ENCODE results near the gene KCNMA1. TPM values are rescaled to one million over a fixed set of nuclear protein-coding genes. Genes with fewer than 3 reads are reported as not detected.

Gene KCNMA1
- total and polyA plus RNA-seq, 5 experiments from 2014 or later, result not detected

DNA sequence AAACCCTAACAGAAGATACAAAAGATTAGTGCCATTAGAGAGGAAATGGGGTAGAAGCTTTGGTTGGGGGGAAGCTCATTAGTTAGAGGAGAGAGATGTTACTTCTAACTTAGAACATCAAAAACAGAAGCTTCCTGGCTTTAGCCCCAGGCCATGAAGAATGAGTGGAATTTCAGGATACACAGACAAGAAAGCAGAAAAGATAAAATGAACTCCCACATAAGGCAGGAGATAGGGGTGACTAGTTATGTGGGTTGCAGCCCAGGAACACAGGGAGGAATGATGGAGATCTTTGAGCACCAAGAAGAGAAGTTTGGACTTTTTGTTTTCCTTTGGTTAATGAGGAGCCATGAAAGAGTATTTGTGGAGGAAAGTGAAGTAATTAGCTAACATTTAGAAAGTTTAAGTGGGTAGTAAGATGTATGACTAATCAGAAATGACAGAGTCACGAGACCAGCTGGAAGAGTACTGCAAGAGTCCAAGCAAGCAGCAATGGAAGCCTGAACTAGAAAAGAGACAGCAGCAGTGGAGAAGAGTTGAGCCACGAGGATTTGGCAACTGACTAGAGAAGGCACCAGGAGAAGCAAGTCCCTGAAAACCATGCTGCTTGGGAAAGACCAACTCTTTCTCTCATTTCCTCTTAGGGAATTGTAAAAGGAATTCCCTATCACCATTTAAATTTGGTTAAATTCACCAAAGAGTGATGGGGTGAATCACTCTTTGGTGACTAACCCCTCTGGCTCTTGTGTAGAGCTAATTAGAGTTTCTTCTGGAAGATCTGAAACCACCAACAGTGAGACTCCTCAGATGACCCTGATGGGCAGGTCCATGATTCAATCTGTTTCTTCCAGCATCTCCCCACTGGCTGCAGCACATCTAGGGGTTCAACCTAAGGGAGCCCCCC is 131.9 kb downstream of the KCNMA1 start:
- DNase-seq (no peak), ATAC-seq (no peak)
- H3K36me3 Mint-ChIP-seq, result no peaks in the 10 kb centered on the region
- peak overlapping the region in 1 of 10 donors; percentile 35 for H3K27ac Mint-ChIP-seq
- POLR2A ChIA-PET, result no interaction called here
- peaks cover 0 to 3% (median 0%) of the 10 kb centered on the region in 4 donors for H3K4me1 Mint-ChIP-seq
- peaks cover 8 to 19% (median 13%) of the 10 kb centered on the region in 5 donors for H3K27me3 Mint-ChIP-seq
- no peak overlapping the region for H3K4me3 Mint-ChIP-seq
- H3K9me3 Mint-ChIP-seq, result no peaks in the 10 kb centered on the region

- POLR2A ChIA-PET, result no interaction called here
- no peak for DNase-seq
- ATAC-seq, result no peak
- Mint-ChIP-seq H3K4me3 (no peak overlapping the region), H3K36me3 (no peaks in the 10 kb centered on the region), H3K27ac (no peak overlapping the region), H3K9me3 (no peaks in the 10 kb centered on the region), H3K4me1 (peaks cover 0 to 3% (median 0%) of the 10 kb centered on the region in 4 donors), H3K27me3 (peaks cover 8 to 17% (median 13%) of the 10 kb centered on the region in 5 donors)
Measured at GRCh38 chr10:77504873-77505257, 132.7 kb downstream of the KCNMA1 start.

DNA sequence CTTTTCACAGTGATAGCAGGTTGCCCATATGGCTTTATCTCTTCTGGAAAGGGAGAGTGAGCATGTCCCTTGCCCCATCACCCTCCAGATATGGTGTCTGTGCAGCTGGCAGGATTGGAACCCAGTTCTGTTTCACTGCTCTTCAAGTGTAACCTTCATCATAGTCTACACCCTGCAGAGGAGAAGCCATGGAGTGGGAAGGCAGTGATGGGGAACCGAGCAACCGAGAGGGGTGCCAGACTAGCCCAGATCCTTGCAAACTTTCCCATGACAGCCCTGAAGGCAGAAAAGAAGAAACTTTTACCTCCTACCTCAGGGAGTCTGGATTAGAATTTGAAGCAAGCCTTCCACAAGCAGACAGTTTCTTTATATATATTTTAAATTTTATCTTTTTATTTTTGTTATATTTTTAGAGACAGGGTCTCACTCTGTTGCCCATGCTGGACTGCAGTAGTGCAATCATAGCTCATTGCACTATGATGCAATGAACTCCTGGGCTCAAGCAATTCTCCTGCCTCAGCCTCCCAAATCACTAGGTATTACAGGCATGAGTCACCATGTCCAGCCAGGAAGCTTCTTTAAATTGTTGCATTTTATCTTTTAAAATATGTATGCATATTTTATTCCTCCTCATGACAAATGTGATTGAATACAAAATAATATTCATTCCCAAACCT is 133.3 kb downstream of the KCNMA1 start:
- Mint-ChIP-seq H3K4me1 (peaks cover 0 to 3% (median 0%) of the 10 kb centered on the region in 4 donors), H3K36me3 (no peaks in the 10 kb centered on the region), H3K9me3 (no peaks in the 10 kb centered on the region), H3K27ac (no peak overlapping the region), H3K27me3 (peaks cover 8 to 17% (median 13%) of the 10 kb centered on the region in 5 donors), H3K4me3 (no peak overlapping the region)
- POLR2A ChIA-PET, result no interaction called here
- no peak for ATAC-seq
- no peak for DNase-seq

DNA sequence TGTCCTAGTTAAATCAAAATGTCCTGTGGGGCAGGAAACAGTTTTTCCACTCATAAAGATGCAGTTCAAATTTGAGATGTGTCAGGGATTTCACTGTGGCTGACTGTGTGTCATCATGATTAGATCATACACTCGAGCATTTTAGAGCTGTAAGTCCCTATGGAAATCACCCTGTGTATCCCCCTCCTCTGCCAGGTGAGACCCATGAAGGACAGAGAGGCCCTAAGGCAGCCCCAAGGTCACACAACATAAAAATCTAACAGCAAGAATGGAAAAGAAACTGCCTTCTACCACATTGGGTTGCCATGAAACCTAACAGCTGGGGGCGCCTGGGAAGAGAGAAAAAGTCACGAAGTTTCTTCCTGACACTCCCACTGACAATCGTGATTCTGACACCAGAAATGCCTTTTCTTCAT is 135.8 kb downstream of the KCNMA1 start:
- H3K4me3 Mint-ChIP-seq, result no peak overlapping the region
- POLR2A ChIA-PET, result no interaction called here
- H3K4me1 Mint-ChIP-seq, result peaks cover 0 to 3% (median 0%) of the 10 kb centered on the region in 4 donors
- no peaks in the 10 kb centered on the region for H3K36me3 Mint-ChIP-seq
- H3K27ac Mint-ChIP-seq, result no peak overlapping the region
- no peak for DNase-seq
- no peaks in the 10 kb centered on the region for H3K9me3 Mint-ChIP-seq
- no peak for ATAC-seq
- H3K27me3 Mint-ChIP-seq, result peaks cover 0 to 17% (median 7%) of the 10 kb centered on the region in 5 donors

DNA sequence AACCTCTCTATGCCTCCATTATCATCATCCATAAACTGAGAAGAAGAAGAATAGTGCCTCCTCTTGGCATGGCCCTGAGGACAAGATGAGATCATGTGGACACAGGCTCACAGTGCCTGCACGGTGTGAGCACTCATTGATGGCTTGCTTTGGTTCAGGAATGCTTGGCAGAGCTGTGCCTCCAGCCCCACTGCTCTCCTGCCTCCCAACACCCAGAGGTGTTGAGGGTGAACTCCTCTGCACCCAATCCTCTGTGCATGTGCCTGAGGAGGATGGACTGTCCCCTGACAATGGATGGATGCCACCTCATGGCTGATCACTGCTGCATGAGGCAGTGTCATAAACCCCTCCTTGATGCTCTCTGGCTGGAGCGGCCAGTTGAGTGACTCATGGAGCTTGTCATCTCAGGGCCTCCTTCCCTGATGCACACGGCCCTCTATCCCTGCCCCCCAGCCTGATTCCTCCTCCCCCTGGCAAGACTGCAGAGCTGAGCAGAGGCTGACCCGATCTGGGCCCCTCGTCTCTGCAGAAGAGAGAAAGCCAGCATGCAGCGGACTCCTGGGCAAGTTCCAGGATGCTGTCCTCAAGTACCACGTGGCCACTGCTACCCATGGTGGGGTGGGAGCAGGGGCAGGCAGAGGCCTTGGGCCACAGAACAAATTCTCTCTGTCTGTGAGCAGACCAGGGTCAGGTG is 136.3 kb downstream of the KCNMA1 start:
- ATAC-seq, result no peak
- DNase-seq, result no peak
- Mint-ChIP-seq H3K4me3 (peak overlapping the region in 1 of 10 donors; percentile 26), H3K9me3 (no peaks in the 10 kb centered on the region), H3K27ac (no peak overlapping the region), H3K36me3 (no peaks in the 10 kb centered on the region), H3K4me1 (peaks cover 0 to 2% (median 0%) of the 10 kb centered on the region in 4 donors), H3K27me3 (peaks cover 0 to 12% (median 6%) of the 10 kb centered on the region in 5 donors)
- POLR2A ChIA-PET, result no interaction called here

- ATAC-seq (no peak), DNase-seq (no peak)
- Mint-ChIP-seq H3K27me3 (peaks cover 0 to 10% (median 6%) of the 10 kb centered on the region in 5 donors), H3K36me3 (no peaks in the 10 kb centered on the region), H3K4me3 (no peak overlapping the region), H3K27ac (no peak overlapping the region), H3K9me3 (no peaks in the 10 kb centered on the region), H3K4me1 (no peaks in the 10 kb centered on the region)
- POLR2A ChIA-PET, result no interaction called here
Measured at GRCh38 chr10:77500754-77501151, 136.9 kb downstream of the KCNMA1 start.

DNA sequence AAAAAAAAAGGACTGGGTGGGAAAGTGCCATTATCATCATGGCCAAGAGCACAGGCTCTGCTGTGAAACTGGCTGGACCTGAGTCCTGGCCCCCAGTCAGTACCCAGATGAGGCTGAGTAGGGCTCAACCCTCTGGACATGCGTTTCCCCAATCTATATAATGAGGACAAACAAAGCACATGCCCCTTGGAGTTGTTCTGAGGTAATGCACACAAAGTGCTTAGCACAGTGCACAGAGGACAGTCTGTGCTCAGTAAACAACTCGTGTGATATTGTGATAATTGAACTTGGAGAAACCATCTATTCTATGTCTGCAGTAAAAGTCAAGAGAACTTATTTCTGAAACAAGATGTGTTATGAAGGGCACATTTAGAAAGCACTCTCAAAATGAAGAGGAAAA is 138.8 kb downstream of the KCNMA1 start:
- Mint-ChIP-seq H3K27ac (no peak overlapping the region), H3K9me3 (no peaks in the 10 kb centered on the region), H3K36me3 (no peaks in the 10 kb centered on the region), H3K4me3 (no peak overlapping the region), H3K27me3 (peaks cover 0 to 11% (median 2%) of the 10 kb centered on the region in 5 donors), H3K4me1 (no peaks in the 10 kb centered on the region)
- ATAC-seq (no peak), DNase-seq (no peak)
- POLR2A ChIA-PET, result no interaction called here

- DNase-seq (no peak), ATAC-seq (no peak)
- Mint-ChIP-seq H3K9me3 (no peaks in the 10 kb centered on the region), H3K27me3 (peaks cover 0 to 12% (median 2%) of the 10 kb centered on the region in 5 donors), H3K27ac (peak overlapping the region in 1 of 10 donors; percentile 32), H3K4me1 (no peaks in the 10 kb centered on the region), H3K36me3 (no peaks in the 10 kb centered on the region), H3K4me3 (no peak overlapping the region)
- POLR2A ChIA-PET, result no interaction called here
Measured at GRCh38 chr10:77498210-77498609, 139.4 kb downstream of the KCNMA1 start.

- no peaks in the 10 kb centered on the region for H3K9me3 Mint-ChIP-seq
- no peak for DNase-seq
- H3K4me3 Mint-ChIP-seq, result no peak overlapping the region
Measured at GRCh38 chr10:77497748-77498147, 139.9 kb downstream of the KCNMA1 start.

DNA sequence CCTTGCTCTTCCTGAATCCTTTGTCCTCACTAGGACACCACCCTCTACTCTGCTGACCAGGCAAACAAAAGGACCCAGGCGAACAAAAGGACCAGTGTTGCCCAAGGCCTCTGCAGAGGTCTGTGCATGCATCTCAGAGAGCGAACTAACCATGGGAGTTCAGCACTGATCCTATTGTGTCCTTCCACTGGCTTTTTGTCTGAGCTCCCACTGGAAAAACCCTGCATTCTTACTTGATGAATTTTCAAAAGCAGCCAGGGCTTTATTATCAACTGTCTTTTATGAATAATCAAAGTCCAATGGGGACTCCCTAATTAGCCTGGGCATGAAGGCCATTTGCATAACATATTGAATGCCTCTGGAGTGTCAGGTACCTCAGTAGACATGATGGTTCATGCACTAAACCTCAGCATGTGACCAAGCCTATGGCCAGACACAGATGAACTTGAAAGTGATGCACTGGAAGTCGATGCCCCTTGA is 140.6 kb downstream of the KCNMA1 start:
- no peak for ATAC-seq

More at GRCh38 chr10:77497748-77498147, 139.9 kb downstream of the KCNMA1 start:
- Mint-ChIP-seq H3K36me3 (no peaks in the 10 kb centered on the region), H3K27me3 (peaks cover 0 to 12% (median 2%) of the 10 kb centered on the region in 5 donors), H3K4me1 (no peaks in the 10 kb centered on the region), H3K27ac (no peak overlapping the region)
- POLR2A ChIA-PET, result no interaction called here
- ATAC-seq, result no peak

DNA sequence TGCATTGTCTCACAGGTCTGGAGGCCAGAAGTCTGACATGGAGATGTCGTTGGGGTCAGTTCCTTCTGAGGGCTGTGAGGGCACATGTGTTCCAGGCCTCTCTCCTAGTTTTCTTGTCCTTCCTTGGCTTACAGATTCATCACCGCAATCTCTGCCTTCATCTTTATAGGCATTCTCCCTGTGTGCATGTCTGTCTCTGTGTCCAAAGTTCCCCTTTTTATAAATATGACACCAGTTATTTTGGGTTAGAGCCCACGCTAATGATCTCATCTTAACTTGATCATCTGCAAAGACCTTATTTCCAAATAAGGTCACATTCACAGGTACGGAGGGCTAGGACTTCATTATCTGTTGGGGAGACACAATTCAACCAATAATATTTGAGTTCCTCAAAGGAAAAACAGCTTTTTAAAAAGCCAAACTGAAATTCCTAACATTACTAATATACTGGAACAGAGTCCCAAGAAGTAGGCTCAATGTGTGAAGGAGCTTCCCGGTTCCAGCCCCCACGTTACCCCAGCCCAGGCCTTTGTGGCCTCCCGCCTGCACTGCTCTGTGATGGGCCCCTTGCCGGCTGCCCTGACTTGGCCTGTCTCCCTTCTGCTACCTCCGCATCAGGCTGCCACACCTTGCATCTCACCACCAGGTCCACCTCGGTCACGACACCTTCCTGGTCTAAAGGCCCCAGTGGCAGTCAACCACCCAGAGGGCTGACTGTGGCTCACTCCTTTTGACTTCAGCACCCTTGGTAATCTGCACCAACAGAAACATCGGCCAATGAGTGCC is 142.7 kb downstream of the KCNMA1 start:
- no peak for ATAC-seq
- H3K4me3 Mint-ChIP-seq, result no peak overlapping the region

More for the DNA sequence above, 140.6 kb downstream of the KCNMA1 start:
- POLR2A ChIA-PET, result interaction anchor here (0.7 kb wide), 1 partner anchor 60 kb away, joined by 5 read pairs; no protein-coding TSS in a partner anchor
- Mint-ChIP-seq H3K4me3 (no peak overlapping the region), H3K9me3 (no peaks in the 10 kb centered on the region), H3K36me3 (no peaks in the 10 kb centered on the region), H3K27ac (no peak overlapping the region), H3K4me1 (peaks cover 0 to 1% (median 0%) of the 10 kb centered on the region in 4 donors), H3K27me3 (peaks cover 0 to 9% (median 0%) of the 10 kb centered on the region in 5 donors)
- DNase-seq, result no peak

DNA sequence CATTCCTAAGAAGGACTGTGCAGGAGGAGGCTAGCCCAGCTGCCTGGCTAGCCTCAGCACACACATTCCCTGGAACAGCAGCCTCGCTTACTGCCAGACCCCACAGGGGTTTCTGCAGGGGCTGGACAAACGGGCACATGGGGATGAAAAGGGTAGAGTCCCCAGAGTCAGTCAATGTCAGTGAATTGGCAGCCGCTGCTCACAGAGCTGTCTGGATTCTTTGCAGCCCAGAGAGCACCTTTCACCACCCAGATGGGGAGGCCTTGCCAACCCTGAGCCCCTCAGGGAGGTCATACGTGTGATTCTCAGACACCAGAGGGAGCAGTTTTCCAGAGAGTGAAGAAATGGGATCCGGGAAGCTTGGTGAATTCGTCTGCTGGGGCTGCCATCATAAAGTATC is 143.3 kb downstream of the KCNMA1 start:
- Mint-ChIP-seq H3K9me3 (no peaks in the 10 kb centered on the region), H3K27ac (no peak overlapping the region), H3K4me3 (no peak overlapping the region), H3K4me1 (peaks cover 0 to 1% (median 0%) of the 10 kb centered on the region in 4 donors), H3K27me3 (peaks cover 0 to 9% (median 0%) of the 10 kb centered on the region in 5 donors), H3K36me3 (no peaks in the 10 kb centered on the region)
- no peak for DNase-seq
- POLR2A ChIA-PET, result no interaction called here
- no peak for ATAC-seq

More for the DNA sequence above, 142.7 kb downstream of the KCNMA1 start:
- H3K36me3 Mint-ChIP-seq, result no peaks in the 10 kb centered on the region
- POLR2A ChIA-PET, result no interaction called here
- H3K27ac Mint-ChIP-seq, result no peak overlapping the region
- H3K4me1 Mint-ChIP-seq, result peaks cover 0 to 1% (median 0%) of the 10 kb centered on the region in 4 donors
- no peaks in the 10 kb centered on the region for H3K9me3 Mint-ChIP-seq
- DNase-seq, result no peak
- H3K27me3 Mint-ChIP-seq, result peaks cover 0 to 9% (median 0%) of the 10 kb centered on the region in 5 donors

Data from naive thymus-derived CD8-positive, alpha-beta T cell (primary cell).